GM18909 (cell line): ENCODE data around the gene TARP.
"Not testable (repeated sequence)": the region's sequence is repeated elsewhere in the genome, so short reads cannot be mapped to it uniquely, and the experiment has no call there.

Experiments used
- ATAC-seq: cut with Tn5 transposase; IDR thresholded peaks from one replicate; pipeline ENCODE4 v1.9.1; 2021; ENCODE audit warnings: mild to moderate bottlenecking; ENCODE audit not compliant: unreplicated experiment, poor library complexity

TARP gene

GRCh38 chr7:38300175-38300574 is 26.7 kb upstream of the TARP start:
- ATAC-seq, result no peak

- ATAC-seq, result no peak
Measured at GRCh38 chr7:38299275-38299931, 26.0 kb upstream of the TARP start.

GRCh38 chr7:38296059-38296857 is 22.8 kb upstream of the TARP start:
- peak; percentile 55 for ATAC-seq

GRCh38 chr7:38294926-38295325 is 21.5 kb upstream of the TARP start:
- no peak for ATAC-seq

- ATAC-seq, result no peak
Measured at GRCh38 chr7:38292442-38292841, 19.0 kb upstream of the TARP start.

- ATAC-seq, result no peak
Measured at GRCh38 chr7:38291650-38292049, 18.2 kb upstream of the TARP start.

- ATAC-seq, result no peak
Measured at GRCh38 chr7:38291117-38291647, 17.7 kb upstream of the TARP start.

GRCh38 chr7:38284553-38284952 is 11.1 kb upstream of the TARP start:
- no peak for ATAC-seq

GRCh38 chr7:38283809-38284208 is 10.4 kb upstream of the TARP start:
- ATAC-seq, result no peak

- no peak for ATAC-seq
Measured at GRCh38 chr7:38283107-38283506, 9.7 kb upstream of the TARP start.

- ATAC-seq, result no peak
Measured at GRCh38 chr7:38282081-38282480, 8.6 kb upstream of the TARP start.

GRCh38 chr7:38281266-38281665 is 7.8 kb upstream of the TARP start:
- no peak for ATAC-seq

- no peak for ATAC-seq
Measured at GRCh38 chr7:38280707-38281106, 7.3 kb upstream of the TARP start.

- no peak for ATAC-seq
Measured at GRCh38 chr7:38280000-38280399, 6.6 kb upstream of the TARP start.

GRCh38 chr7:38276096-38276877 is 2.9 kb upstream of the TARP start:
- no peak for ATAC-seq

- ATAC-seq, result no peak
Measured at GRCh38 chr7:38274927-38275620, 1.6 kb upstream of the TARP start.

GRCh38 chr7:38274486-38274885 is 1.1 kb upstream of the TARP start:
- no peak for ATAC-seq

- ATAC-seq, result not testable (repeated sequence)
Measured at GRCh38 chr7:38270405-38270804, 3.0 kb downstream of the TARP start.

- not testable (repeated sequence) for ATAC-seq
Measured at GRCh38 chr7:38269704-38270346, 3.6 kb downstream of the TARP start.

- ATAC-seq, result not testable (repeated sequence)
Measured at GRCh38 chr7:38265958-38266357, 7.5 kb downstream of the TARP start.
